Parathyroid adenoma (tissue), 2 donors: ENCODE measurements around the gene MYDGF.
A peak's percentile ranks its signal among the peaks of the same experiment; 100 is the strongest.

Experiments
- H2AFZ ChIP-seq: fragments of 300-600 bp; sonication (generic); one replicate; pipeline ENCODE4 v1.7.0; 2017; ENCODE audit warnings: antibody characterized with exemption, mild to moderate bottlenecking
- H3K27ac ChIP-seq: fragments of 300-600 bp; sonication (generic); one replicate; pipeline ENCODE4 v1.7.0; 2017
- H3K27me3 ChIP-seq: fragments of 300-600 bp; sonication (generic); one replicate; pipeline ENCODE4 v1.7.0; 2017; ENCODE audit warnings: low read length; ENCODE audit not compliant: control insufficient read depth, insufficient read depth
- H3K36me3 ChIP-seq: fragments of 300-600 bp; sonication (generic); one replicate; pipeline ENCODE4 v1.7.0; 2017; ENCODE audit warnings: low read length; ENCODE audit not compliant: control insufficient read depth, insufficient read depth
- H3K4me1 ChIP-seq: fragments of 300-600 bp; sonication (generic); one replicate; pipeline ENCODE4 v1.7.0; 2017; ENCODE audit warnings: control low read depth
- H3K4me2 ChIP-seq: fragments of 300-600 bp; sonication (generic); one replicate; pipeline ENCODE4 v1.7.0; 2017; ENCODE audit warnings: low read length
- H3K4me3 ChIP-seq: fragments of 300-600 bp; sonication (generic); one replicate; pipeline ENCODE4 v1.7.0; 2017; ENCODE audit warnings: low read depth, low read length
- H3K79me2 ChIP-seq: fragments of 300-600 bp; sonication (generic); one replicate; pipeline ENCODE4 v1.7.0; 2017; ENCODE audit warnings: control low read depth
- H3K9ac ChIP-seq: fragments of 300-600 bp; sonication (generic); one replicate; pipeline ENCODE4 v1.7.0; 2017; ENCODE audit warnings: mild to moderate bottlenecking
- H3K9me3 ChIP-seq: fragments of 300-600 bp; sonication (generic); one replicate; pipeline ENCODE4 v1.7.0; 2017; ENCODE audit warnings: low read length; ENCODE audit not compliant: control insufficient read depth
- TF ChIP-seq, protein P1 (sequence below): fragments of 300-600 bp; sonication (generic); IDR thresholded peaks from one replicate; pipeline ENCODE4 v1.7.0; 2017; ENCODE audit warnings: antibody characterized with exemption, mild to moderate bottlenecking
- donor health status: primary hyperparathyroidism.

The MYDGF gene

DNA sequence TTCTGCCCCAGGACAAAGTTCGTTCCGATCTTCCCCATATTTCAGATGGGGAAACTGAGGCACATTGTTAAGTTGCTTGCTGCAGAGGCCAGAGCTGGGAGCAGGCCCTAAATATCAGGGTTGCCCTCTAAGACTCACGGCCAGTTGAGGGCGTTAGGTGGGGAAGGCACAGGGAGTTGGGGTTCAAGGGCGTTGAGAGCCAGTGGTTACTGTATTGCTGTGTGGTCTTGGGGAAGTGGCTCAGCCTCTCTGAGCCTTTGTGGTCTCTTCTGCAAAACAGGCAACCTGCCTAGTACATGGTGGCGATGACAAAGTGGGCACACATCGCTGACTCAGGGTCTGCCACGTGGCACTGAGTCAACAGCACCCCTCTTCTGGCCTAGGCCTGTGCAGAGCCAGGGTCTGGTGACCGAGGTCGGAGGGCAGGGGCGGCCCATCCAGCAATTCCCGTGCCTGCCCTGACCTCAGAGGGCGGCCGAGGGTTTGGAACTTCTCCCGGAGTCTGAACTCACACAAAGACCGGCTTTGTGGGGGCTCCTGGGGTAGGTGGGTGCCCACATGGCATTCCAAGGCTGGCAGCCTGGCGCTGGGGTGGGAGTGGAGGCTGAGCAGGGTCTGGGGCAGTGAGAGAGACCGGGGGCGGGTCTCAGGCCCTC lies 20.6 kb downstream of the MYDGF start:
- H3K4me1 ChIP-seq: no peaks in the 10 kb centered on the region
- H3K4me3 ChIP-seq: no peak overlapping the region
- H3K9ac ChIP-seq: no peak overlapping the region

DNA sequence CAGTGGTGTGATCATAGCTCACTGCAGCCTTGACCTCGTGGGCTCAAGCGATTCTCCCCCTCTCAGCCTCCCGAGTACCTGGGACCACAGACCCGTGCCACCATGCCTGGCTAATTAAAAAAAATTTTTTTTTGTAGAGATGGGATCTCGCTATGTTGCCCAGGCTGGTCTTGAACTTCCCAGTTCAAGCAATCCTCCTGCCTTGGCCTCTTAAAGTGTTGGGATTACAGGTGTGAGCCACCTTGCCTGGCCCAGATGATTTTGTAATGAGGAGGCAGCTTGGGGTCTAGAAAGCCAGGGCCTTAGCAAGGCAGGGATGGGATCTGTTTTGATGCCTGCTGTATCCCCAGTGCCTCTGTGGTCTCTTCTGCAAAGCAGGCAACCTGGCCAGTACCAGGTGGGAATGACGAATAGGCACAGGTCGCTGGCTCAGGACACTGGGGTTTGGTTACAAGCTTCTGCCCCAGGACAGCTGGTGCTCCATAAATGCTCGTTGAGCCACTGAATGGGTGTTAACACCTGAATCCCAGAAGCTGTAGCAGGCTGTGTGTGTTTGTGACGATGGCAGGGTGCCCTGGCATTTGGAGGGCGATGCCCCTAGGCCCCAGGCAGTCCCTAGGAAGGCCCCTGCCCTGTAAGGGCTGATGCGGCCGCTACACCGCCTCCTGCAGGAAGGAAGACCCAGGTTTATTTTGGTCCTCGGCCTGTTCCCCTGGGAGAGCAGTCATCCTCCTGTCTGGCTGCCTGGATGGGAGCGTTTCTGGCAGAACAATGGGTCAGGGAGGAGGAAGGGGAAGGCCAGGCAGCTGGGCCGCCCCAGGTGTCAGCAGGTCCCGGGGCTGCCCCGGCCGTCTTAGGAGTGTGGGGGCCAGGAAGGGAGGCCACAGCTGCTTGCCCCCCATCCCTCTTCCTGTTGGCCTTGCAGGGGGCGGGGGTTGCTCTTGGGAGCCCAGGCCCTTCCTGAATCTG lies 22.2 kb downstream of the MYDGF start:
- H3K4me1 ChIP-seq: no peaks in the 10 kb centered on the region

More for the DNA sequence above, 20.6 kb downstream of the MYDGF start:
- no peaks in the 10 kb centered on the region for H3K9me3 ChIP-seq
- H3K27me3 ChIP-seq: no peaks in the 10 kb centered on the region
- H3K4me2 ChIP-seq: no peak overlapping the region
- TF ChIP-seq, protein P1, sequence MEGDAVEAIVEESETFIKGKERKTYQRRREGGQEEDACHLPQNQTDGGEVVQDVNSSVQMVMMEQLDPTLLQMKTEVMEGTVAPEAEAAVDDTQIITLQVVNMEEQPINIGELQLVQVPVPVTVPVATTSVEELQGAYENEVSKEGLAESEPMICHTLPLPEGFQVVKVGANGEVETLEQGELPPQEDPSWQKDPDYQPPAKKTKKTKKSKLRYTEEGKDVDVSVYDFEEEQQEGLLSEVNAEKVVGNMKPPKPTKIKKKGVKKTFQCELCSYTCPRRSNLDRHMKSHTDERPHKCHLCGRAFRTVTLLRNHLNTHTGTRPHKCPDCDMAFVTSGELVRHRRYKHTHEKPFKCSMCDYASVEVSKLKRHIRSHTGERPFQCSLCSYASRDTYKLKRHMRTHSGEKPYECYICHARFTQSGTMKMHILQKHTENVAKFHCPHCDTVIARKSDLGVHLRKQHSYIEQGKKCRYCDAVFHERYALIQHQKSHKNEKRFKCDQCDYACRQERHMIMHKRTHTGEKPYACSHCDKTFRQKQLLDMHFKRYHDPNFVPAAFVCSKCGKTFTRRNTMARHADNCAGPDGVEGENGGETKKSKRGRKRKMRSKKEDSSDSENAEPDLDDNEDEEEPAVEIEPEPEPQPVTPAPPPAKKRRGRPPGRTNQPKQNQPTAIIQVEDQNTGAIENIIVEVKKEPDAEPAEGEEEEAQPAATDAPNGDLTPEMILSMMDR: no peak
- H2AFZ ChIP-seq: no peak overlapping the region
- no peaks in the 10 kb centered on the region for H3K79me2 ChIP-seq
- H3K27ac ChIP-seq: no peak overlapping the region
- no peaks in the 10 kb centered on the region for H3K36me3 ChIP-seq

DNA sequence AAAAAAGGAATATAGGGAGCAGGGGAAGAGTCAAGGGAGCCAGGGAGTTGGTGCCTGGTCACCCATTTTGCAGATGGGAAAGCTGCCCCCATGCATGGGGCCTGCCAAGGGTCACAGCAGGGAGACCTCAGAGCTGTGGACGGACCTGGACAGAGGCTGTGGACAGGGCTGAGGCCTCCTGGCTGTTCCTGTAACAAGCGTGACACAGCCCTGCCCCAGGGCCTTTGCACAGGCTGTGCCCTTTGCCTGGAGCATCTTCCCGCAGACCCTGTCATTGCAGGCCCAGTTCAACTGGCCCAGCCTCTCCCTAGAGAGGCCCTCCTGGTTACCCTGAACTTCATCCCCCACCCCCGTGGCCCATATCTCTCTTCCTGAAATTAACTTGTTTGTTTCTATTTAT lies 24.4 kb downstream of the MYDGF start:
- Histone ChIP-seq H2AFZ (no peak overlapping the region), H3K9me3 (no peaks in the 10 kb centered on the region), H3K4me3 (no peak overlapping the region), H3K36me3 (no peaks in the 10 kb centered on the region), H3K4me1 (no peaks in the 10 kb centered on the region), H3K27ac (no peak overlapping the region), H3K4me2 (no peak overlapping the region), H3K79me2 (no peaks in the 10 kb centered on the region), H3K9ac (no peak overlapping the region), H3K27me3 (no peaks in the 10 kb centered on the region)
- TF ChIP-seq, protein P1: no peak

More for the DNA sequence above, 22.2 kb downstream of the MYDGF start:
- Histone ChIP-seq H3K79me2 (no peaks in the 10 kb centered on the region), H3K9ac (no peak overlapping the region), H3K4me2 (no peak overlapping the region), H3K36me3 (no peaks in the 10 kb centered on the region), H2AFZ (no peak overlapping the region), H3K27ac (peak overlapping the region; percentile 24), H3K27me3 (no peaks in the 10 kb centered on the region), H3K4me3 (no peak overlapping the region), H3K9me3 (no peaks in the 10 kb centered on the region)
- TF ChIP-seq, protein P1: no peak

DNA sequence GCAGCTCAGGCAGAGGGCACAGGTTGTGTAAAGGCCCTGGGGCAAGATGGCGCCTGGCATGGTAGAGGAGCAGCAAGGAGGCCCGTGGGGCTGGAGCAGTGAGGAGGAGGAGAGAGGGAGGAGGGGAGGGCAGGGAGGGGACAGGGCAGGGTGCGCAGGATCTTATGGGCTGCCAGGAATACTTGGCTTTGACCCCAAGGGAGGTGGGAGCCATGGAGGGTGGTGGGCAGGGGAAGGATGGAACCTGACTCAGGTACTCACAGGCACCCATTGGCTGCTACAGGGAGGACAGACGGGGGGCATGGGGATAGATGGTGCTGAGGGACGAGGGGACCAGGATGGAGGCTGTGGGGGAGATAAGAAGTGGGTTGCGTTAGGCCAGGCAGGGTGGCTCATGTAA lies 27.5 kb downstream of the MYDGF start:
- no peak overlapping the region for H3K9ac ChIP-seq
- H3K9me3 ChIP-seq: no peaks in the 10 kb centered on the region
- no peak overlapping the region for H3K27ac ChIP-seq
- no peaks in the 10 kb centered on the region for H3K4me1 ChIP-seq
- H3K4me2 ChIP-seq: no peak overlapping the region
- TF ChIP-seq, protein P1: no peak
- no peaks in the 10 kb centered on the region for H3K79me2 ChIP-seq
- no peaks in the 10 kb centered on the region for H3K27me3 ChIP-seq
- H2AFZ ChIP-seq: no peak overlapping the region
- no peak overlapping the region for H3K4me3 ChIP-seq
- H3K36me3 ChIP-seq: no peaks in the 10 kb centered on the region
